ENCODE measurements around the gene FOXD4L4.
"Not testable (repeated sequence)": the region's sequence is repeated elsewhere in the genome, so short reads cannot be mapped to it uniquely, and the experiment has no call there.

FOXD4L4 gene

DNA sequence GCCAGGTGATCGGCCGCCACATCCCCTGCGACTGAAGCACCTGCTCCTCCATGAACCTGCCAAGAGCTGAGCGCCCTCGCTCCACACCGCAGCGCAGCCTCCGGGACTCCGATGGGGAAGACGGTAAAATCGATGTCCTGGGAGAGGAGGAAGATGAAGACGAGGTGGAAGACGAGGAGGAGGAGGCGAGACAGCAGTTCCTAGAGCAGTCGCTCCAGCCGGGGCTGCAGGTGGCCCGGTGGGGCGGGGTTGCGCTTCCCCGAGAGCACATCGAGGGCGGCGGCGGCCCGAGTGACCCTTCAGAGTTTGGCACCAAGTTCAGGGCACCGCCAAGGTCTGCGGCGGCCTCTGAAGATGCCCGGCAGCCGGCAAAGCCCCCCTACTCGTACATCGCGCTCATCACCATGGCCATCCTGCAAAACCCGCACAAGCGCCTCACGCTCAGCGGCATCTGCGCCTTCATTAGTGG, at the start of gene FOXD4L4:
Gene FOXD4L4 (plus strand): TSS at position 51 of the 469 bp plus-strand sequence. CDS start 0 bp downstream, at position 51.
- not testable (repeated sequence) for DNase-seq

- not testable (repeated sequence) for DNase-seq
These were observed 33.4 kb upstream of the FOXD4L4 start for GRCh38 chr9:65703550-65703949.

GRCh38 chr9:65714445-65714844, 22.5 kb upstream of the FOXD4L4 start:
- DNase-seq = not testable (repeated sequence)

DNA sequence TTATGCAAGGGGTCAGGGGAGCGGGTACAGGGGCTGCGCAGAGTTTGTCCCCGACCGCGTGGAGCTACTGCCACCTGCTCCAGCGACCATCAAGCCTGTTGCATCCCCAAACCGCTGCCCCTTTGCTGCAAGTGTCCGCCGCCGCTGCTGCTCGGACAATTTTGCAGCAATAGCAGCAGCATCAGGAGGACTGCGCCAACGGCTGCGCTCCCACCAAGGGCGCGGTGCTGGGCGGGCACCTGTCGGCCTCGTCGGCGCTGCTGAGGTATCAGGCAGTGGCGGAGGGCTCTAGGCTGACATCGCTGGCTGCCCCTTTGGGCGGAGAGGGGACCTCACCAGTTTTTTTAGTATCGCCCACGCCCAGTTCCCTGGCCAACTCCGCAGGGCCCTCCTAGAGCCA, 1.2 kb downstream of the FOXD4L4 start:
- not testable (repeated sequence) for DNase-seq
